Panc1 (cell line): ENCODE results near the gene MOB2. TPM values are rescaled to one million over a fixed set of nuclear protein-coding genes. Genes with fewer than 3 reads are reported as not detected.

Experiments used
- ATAC-seq: fragments of 200-7000 bp; cut with Tn5 transposase; 2 replicates; pipeline ENCODE4 v1.9.1; 2020; ENCODE audit warnings: mild to moderate bottlenecking, moderate library complexity
- BruUV-seq: library from RNA; stranded (reverse); fragments of 400-500 nt; replicated peaks from 2 replicates; lab custom pipeline; 2021; lab: Mats Ljungman, UMichigan
- CTCF ChIA-PET: fragments of 300-600 bp; sonication (Branson Sonifier 250); formaldehyde crosslinking; loops from one replicate; lab custom pipeline; 2022; ENCODE audit warnings: antibody characterized with exemption; lab: Charles Lee
- POLR2A ChIA-PET: fragments of 300-600 bp; sonication (Branson Sonifier 250); formaldehyde crosslinking; loops from one replicate; lab custom pipeline; 2022; ENCODE audit warnings: antibody characterized with exemption; lab: Charles Lee
- DNase-seq: peaks from one replicate; pipeline ENCODE4 v3.0.0-alpha.2; 2010; ENCODE audit warnings: low read depth, low spot score
- H3K27ac ChIP-seq: 2 replicates; pipeline ENCODE4 v1.5.1; 2011; ENCODE audit warnings: mild to moderate bottlenecking, low read length, inconsistent platforms
- H3K27me3 ChIP-seq: fragments of 200-500 bp; sonication (Bioruptor generic); 2 replicates; pipeline ENCODE4 v1.6.0; 2014; ENCODE audit warnings: low read length, inconsistent platforms; ENCODE audit not compliant: control insufficient read depth, insufficient read depth
- H3K36me3 ChIP-seq: fragments of 200-500 bp; sonication (Bioruptor generic); 2 replicates; pipeline ENCODE4 v1.5.1; 2014; ENCODE audit warnings: inconsistent platforms, mild to moderate bottlenecking, low read length, moderate library complexity; ENCODE audit not compliant: control insufficient read depth, insufficient read depth
- H3K4me1 ChIP-seq: 2 replicates; pipeline ENCODE4 v1.5.1; 2011; ENCODE audit warnings: inconsistent platforms, mild to moderate bottlenecking, low read length, moderate library complexity; ENCODE audit not compliant: control insufficient read depth, insufficient read depth
- H3K4me3 ChIP-seq, 2 experiments: 2 replicates each; pipeline ENCODE4 v1.5.1; 2011 to 2012; ENCODE audit warnings: low read depth in 2 of 2, low read length in 2 of 2, mild to moderate bottlenecking in 2 of 2, inconsistent platforms in 1 of 2, moderate library complexity in 1 of 2
- H3K9me3 ChIP-seq: fragments of 200-500 bp; sonication (Bioruptor generic); 2 replicates; pipeline ENCODE4 v1.5.1; 2014; ENCODE audit warnings: low read depth, mild to moderate bottlenecking, inconsistent platforms, low read length, moderate library complexity; ENCODE audit not compliant: control insufficient read depth, insufficient read depth
- POLR2AphosphoS5 ChIP-seq: IDR thresholded peaks from 2 replicates; pipeline ENCODE4 v1.6.1; 2012; ENCODE audit warnings: mild to moderate bottlenecking, low read depth, low read length, moderate library complexity
- SIN3A ChIP-seq: IDR thresholded peaks from 2 replicates; pipeline ENCODE4 v1.6.1; 2012; ENCODE audit warnings: low read depth, mild to moderate bottlenecking, low read length, moderate library complexity, borderline replicate concordance; ENCODE audit not compliant: insufficient read depth
- TCF7L2 ChIP-seq: IDR thresholded peaks from 2 replicates; pipeline ENCODE4 v1.6.1; 2011; ENCODE audit warnings: mild to moderate bottlenecking, low read depth, low read length, inconsistent platforms
- in situ Hi-C: cut with HindIII; loops from 2 replicates; pipeline ENCODE4 v1.10.0; 2016; ENCODE audit warnings: low sequenced_read_pairs, low pct_unique_long_range_greater_than_20kb
- intact Hi-C: fragments of 100-400 bp; cut with micrococcal nuclease; formaldehyde crosslinking; loops from one replicate; pipeline ENCODE4 v1.10.0; 2022; ENCODE audit not compliant: unreplicated experiment
- total RNA-seq: library from RNA; stranded (reverse); gene quantifications from one replicate; pipeline ENCODE4 v1.2.1, GENCODE V29; 2021; ENCODE audit not compliant: unreplicated experiment
- TF ChIP-seq, protein P1 (sequence below), 2 experiments: IDR thresholded peaks; 2 replicates each; pipeline ENCODE4 v1.6.1; 2011 to 2012; ENCODE audit warnings: low read depth in 2 of 2, control low read depth in 1 of 2, low read length in 1 of 2, mild to moderate bottlenecking in 1 of 2, moderate library complexity in 1 of 2; ENCODE audit not compliant: insufficient read depth in 1 of 2
- TF ChIP-seq, protein P2 (sequence below): fragments of 450-650 bp; IDR thresholded peaks from 2 replicates; pipeline ENCODE4 v1.5.1; 2017; ENCODE audit warnings: mild to moderate bottlenecking

The MOB2 gene
- total RNA-seq, 1 experiment from 2014 or later, result 51.2 TPM

DNA sequence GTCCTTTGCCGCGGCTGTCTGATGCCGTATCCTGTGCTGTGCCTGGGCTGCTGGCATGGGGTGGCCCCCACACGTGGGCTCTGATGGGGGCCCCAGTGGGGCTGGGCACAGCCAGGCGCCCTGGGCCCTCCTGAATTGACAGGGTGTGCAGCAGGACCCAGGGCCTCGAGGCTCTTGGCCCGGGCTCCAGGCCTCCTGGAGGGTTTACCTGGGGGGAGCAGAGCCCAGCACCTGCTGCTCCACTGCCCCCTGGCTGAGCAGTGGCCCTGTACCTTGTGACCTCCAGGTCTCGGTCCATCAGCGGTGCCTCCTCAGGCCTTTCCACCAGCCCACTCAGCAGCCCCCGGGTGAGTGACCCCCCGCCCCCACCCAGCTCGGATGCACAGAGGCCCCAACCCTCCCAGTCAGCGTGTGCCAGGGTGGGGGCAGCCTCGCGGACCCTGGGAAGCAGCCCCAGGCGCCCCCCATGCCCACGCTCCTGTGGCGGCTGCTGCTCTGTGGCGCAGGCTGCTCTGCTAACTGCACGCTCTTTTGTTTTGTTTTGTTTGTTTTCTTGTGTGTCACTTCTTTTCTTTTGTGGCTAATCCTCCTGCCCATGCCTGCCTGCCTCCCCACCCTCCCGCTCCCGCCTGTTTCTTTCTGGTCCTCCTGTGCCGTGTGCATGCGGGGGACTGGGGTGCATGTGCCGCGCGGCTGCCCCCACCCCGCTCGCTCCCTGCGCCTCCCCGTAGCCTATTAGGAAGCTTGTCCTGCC is 36.9 kb downstream of the MOB2 start:
- in situ Hi-C loops, result no loop called here

DNA sequence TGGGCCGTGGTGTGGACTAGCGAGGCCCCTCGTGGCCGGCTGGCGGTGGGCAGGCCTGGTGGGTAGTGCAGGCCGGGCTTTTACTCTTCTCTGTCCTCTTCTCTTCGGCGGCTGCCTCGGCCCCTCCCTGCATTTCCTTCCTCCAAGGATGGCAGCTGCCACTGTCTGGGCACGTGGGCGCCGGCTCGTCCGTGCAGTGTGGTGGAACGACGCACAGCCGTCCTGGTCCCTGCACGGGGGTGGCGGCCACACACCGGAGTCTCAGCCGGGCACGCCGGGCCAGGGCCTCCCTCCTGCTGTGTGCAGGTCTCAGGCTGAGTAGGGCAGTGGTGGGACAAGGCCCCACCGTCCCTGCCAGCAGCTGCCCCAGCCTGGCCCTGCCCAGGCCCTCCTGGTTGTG is 37.7 kb downstream of the MOB2 start:
- TF ChIP-seq, protein P1, sequence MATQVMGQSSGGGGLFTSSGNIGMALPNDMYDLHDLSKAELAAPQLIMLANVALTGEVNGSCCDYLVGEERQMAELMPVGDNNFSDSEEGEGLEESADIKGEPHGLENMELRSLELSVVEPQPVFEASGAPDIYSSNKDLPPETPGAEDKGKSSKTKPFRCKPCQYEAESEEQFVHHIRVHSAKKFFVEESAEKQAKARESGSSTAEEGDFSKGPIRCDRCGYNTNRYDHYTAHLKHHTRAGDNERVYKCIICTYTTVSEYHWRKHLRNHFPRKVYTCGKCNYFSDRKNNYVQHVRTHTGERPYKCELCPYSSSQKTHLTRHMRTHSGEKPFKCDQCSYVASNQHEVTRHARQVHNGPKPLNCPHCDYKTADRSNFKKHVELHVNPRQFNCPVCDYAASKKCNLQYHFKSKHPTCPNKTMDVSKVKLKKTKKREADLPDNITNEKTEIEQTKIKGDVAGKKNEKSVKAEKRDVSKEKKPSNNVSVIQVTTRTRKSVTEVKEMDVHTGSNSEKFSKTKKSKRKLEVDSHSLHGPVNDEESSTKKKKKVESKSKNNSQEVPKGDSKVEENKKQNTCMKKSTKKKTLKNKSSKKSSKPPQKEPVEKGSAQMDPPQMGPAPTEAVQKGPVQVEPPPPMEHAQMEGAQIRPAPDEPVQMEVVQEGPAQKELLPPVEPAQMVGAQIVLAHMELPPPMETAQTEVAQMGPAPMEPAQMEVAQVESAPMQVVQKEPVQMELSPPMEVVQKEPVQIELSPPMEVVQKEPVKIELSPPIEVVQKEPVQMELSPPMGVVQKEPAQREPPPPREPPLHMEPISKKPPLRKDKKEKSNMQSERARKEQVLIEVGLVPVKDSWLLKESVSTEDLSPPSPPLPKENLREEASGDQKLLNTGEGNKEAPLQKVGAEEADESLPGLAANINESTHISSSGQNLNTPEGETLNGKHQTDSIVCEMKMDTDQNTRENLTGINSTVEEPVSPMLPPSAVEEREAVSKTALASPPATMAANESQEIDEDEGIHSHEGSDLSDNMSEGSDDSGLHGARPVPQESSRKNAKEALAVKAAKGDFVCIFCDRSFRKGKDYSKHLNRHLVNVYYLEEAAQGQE (IDR thresholded peaks at IDR 0.05; ENCODE audit: insufficient read depth in 1 of 2, low read depth in 2 of 2, low read length in 1 of 2), result no peak; a peak in 1 of 4 replicates
- TF ChIP-seq POLR2AphosphoS5 (no peak), SIN3A (no peak), TCF7L2 (no peak)
- TF ChIP-seq, protein P2, sequence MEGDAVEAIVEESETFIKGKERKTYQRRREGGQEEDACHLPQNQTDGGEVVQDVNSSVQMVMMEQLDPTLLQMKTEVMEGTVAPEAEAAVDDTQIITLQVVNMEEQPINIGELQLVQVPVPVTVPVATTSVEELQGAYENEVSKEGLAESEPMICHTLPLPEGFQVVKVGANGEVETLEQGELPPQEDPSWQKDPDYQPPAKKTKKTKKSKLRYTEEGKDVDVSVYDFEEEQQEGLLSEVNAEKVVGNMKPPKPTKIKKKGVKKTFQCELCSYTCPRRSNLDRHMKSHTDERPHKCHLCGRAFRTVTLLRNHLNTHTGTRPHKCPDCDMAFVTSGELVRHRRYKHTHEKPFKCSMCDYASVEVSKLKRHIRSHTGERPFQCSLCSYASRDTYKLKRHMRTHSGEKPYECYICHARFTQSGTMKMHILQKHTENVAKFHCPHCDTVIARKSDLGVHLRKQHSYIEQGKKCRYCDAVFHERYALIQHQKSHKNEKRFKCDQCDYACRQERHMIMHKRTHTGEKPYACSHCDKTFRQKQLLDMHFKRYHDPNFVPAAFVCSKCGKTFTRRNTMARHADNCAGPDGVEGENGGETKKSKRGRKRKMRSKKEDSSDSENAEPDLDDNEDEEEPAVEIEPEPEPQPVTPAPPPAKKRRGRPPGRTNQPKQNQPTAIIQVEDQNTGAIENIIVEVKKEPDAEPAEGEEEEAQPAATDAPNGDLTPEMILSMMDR, result no peak
- ChIA-PET CTCF (no interaction called here), POLR2A (no interaction called here)
- Histone ChIP-seq H3K4me1 (peaks cover 12% of the 10 kb centered on the region), H3K27me3 (no peaks in the 10 kb centered on the region), H3K9me3 (no peaks in the 10 kb centered on the region), H3K4me3 (no peak overlapping the region), H3K27ac (no peak overlapping the region), H3K36me3 (no peaks in the 10 kb centered on the region)
- no TSS peak for BruUV-seq
- in situ Hi-C loops (no loop called here), intact Hi-C loops (no loop called here)
- no peak for ATAC-seq
- DNase-seq, result no peak

More for the DNA sequence above, 36.9 kb downstream of the MOB2 start:
- no peaks in the 10 kb centered on the region for H3K36me3 ChIP-seq
- BruUV-seq, result no TSS peak
- H3K4me1 ChIP-seq, result peaks cover 12% of the 10 kb centered on the region
- ChIA-PET CTCF (interaction anchor here (0.6 kb wide), 1 partner anchor 141 kb away, joined by 3 read pairs; no protein-coding TSS in a partner anchor), POLR2A (no interaction called here)
- DNase-seq (no peak), ATAC-seq (peak; percentile 31)
- no peaks in the 10 kb centered on the region for H3K27me3 ChIP-seq
- H3K9me3 ChIP-seq, result no peaks in the 10 kb centered on the region
- intact Hi-C loops, result no loop called here
- TF ChIP-seq, protein P2, result no peak; the same call in 1 of the 2 replicates
- TF ChIP-seq TCF7L2, result no peak
- TF ChIP-seq, protein P1 (IDR thresholded peaks at IDR 0.05; ENCODE audit: insufficient read depth in 1 of 2, low read depth in 2 of 2, low read length in 1 of 2), result peak in 1 of 2 experiments; percentile 35; a peak in 1 of 4 replicates
- no peak for TF ChIP-seq POLR2AphosphoS5
- H3K4me3 ChIP-seq, result no peak overlapping the region
- no peak overlapping the region for H3K27ac ChIP-seq
